SU-DHL-6 (cell line): ENCODE results near the gene PTPN1.

Experiments
- H2AFZ ChIP-seq: fragments of 200-600 bp; sonication (generic); 2 replicates; pipeline ENCODE4 v1.6.1; 2014; ENCODE audit warnings: low read depth, mild to moderate bottlenecking, moderate library complexity, mixed read lengths, antibody characterized with exemption, low read length; ENCODE audit not compliant: severe bottlenecking
- H3F3A ChIP-seq: fragments of 200-600 bp; shearing (Covaris generic); 2 replicates; pipeline ENCODE4 v1.6.0; 2016; ENCODE audit warnings: antibody characterized with exemption, mild to moderate bottlenecking; ENCODE audit not compliant: insufficient read depth
- H3K27ac ChIP-seq: fragments of 200-600 bp; sonication (generic); 2 replicates; pipeline ENCODE4 v1.5.1; 2016; ENCODE audit warnings: low read depth, mild to moderate bottlenecking, low read length, moderate library complexity, mixed read lengths
- H3K27me3 ChIP-seq: fragments of 200-600 bp; sonication (generic), shearing (Covaris generic); 2 replicates; pipeline ENCODE4 v1.6.0; 2014; ENCODE audit warnings: mild to moderate bottlenecking, low read length
- H3K36me3 ChIP-seq: fragments of 200-600 bp; sonication (generic); 2 replicates; pipeline ENCODE4 v1.6.1; 2014; ENCODE audit warnings: mild to moderate bottlenecking, low read length, mixed read lengths
- H3K4me2 ChIP-seq: fragments of 300-600, 200-600 bp; shearing (Covaris generic), sonication (generic); 2 replicates; pipeline ENCODE4 v1.6.0; 2014; ENCODE audit warnings: low read length, low read depth, mild to moderate bottlenecking; ENCODE audit not compliant: poor library complexity, severe bottlenecking
- H3K4me3 ChIP-seq: fragments of 200-600 bp; sonication (generic); 2 replicates; pipeline ENCODE4 v1.5.1; 2014; ENCODE audit warnings: antibody characterized with exemption, low read length, mild to moderate bottlenecking, mixed read lengths; ENCODE audit not compliant: insufficient read depth, poor library complexity, severe bottlenecking
- H3K79me2 ChIP-seq: fragments of 200-600 bp; sonication (generic); 2 replicates; pipeline ENCODE4 v1.6.1; 2014; ENCODE audit warnings: mild to moderate bottlenecking, low read length, moderate library complexity; ENCODE audit not compliant: insufficient read depth
- H3K9ac ChIP-seq: fragments of 200-600 bp; sonication (generic); 2 replicates; pipeline ENCODE4 v1.7.0; 2014; ENCODE audit warnings: mild to moderate bottlenecking, low read length
- H3K9me2 ChIP-seq: fragments of 200-600 bp; sonication (generic); replicated peaks from 2 replicates; pipeline ENCODE4 v1.6.1; 2014; ENCODE audit warnings: low read length; ENCODE audit not compliant: insufficient read depth
- H3K9me3 ChIP-seq: fragments of 200-600 bp; sonication (generic); 2 replicates; pipeline ENCODE4 v1.6.1; 2014; ENCODE audit warnings: low read length, mixed read lengths; ENCODE audit not compliant: insufficient read depth
- H4K20me1 ChIP-seq: fragments of 200-600 bp; sonication (generic); 2 replicates; pipeline ENCODE4 v1.6.1; 2014; ENCODE audit warnings: low read depth, mild to moderate bottlenecking, antibody characterized with exemption, low read length, moderate library complexity, mixed read lengths
- EZH2phosphoT487 ChIP-seq: fragments of 200-600 bp; sonication (generic), shearing (Covaris generic); conservative IDR thresholded peaks from 2 replicates; pipeline ENCODE4 v1.6.1; 2018; ENCODE audit warnings: mild to moderate bottlenecking, antibody characterized with exemption, low read length, moderate library complexity, mixed read lengths
- TF ChIP-seq, protein P1 (sequence below): fragments of 200-600 bp; sonication (generic); IDR thresholded peaks from one replicate; pipeline ENCODE4 v1.5.1; 2017; ENCODE audit warnings: antibody characterized with exemption, mild to moderate bottlenecking, low read length, moderate library complexity; ENCODE audit not compliant: insufficient read depth, poor library complexity, severe bottlenecking

The PTPN1 gene

DNA sequence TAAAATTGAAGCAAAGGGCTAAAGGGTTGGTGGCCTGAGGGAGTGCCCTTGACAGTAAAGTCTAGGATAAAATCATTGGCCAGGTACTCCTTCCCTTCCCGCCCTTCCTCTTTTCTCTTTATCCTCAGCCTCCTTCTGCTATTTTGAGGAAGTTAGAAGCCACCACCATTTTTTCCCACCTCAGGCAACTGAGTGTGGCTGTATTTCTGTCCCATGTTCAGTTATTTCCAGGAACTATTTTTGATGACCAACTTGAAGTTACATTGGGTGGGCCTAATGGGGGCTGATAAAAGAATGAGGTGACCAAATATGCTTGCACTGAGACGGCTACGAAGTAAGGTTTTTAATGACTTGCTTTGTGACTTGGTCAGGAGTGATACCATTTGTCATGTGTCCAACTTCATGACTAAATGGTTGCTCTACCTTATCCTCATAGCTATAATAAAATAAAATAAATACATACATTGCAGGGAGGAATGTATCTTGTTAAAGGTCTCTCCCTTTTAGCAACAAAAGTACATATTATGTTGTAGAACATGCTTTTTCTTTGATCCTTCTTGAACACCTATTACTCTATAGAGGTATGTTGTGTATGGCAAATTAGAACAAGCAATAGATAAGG, 12.0 kb downstream of the PTPN1 start:
- H3F3A ChIP-seq: no peaks in the 10 kb centered on the region
- H3K9me2 ChIP-seq: no peaks in the 10 kb centered on the region
- peaks cover 44% of the 10 kb centered on the region for H3K79me2 ChIP-seq
- H3K9me3 ChIP-seq: no peaks in the 10 kb centered on the region
- H4K20me1 ChIP-seq: peaks cover 14% of the 10 kb centered on the region; the same call in 1 of the 2 replicates
- TF ChIP-seq, protein P1, sequence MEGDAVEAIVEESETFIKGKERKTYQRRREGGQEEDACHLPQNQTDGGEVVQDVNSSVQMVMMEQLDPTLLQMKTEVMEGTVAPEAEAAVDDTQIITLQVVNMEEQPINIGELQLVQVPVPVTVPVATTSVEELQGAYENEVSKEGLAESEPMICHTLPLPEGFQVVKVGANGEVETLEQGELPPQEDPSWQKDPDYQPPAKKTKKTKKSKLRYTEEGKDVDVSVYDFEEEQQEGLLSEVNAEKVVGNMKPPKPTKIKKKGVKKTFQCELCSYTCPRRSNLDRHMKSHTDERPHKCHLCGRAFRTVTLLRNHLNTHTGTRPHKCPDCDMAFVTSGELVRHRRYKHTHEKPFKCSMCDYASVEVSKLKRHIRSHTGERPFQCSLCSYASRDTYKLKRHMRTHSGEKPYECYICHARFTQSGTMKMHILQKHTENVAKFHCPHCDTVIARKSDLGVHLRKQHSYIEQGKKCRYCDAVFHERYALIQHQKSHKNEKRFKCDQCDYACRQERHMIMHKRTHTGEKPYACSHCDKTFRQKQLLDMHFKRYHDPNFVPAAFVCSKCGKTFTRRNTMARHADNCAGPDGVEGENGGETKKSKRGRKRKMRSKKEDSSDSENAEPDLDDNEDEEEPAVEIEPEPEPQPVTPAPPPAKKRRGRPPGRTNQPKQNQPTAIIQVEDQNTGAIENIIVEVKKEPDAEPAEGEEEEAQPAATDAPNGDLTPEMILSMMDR: no peak
- no peak for TF ChIP-seq EZH2phosphoT487
- H2AFZ ChIP-seq: no peak overlapping the region
- H3K9ac ChIP-seq: no peak overlapping the region
- no peak overlapping the region for H3K27ac ChIP-seq
- H3K4me3 ChIP-seq: no peak overlapping the region
- H3K36me3 ChIP-seq: no peaks in the 10 kb centered on the region
- H3K4me2 ChIP-seq: no peak overlapping the region
- no peaks in the 10 kb centered on the region for H3K27me3 ChIP-seq

DNA sequence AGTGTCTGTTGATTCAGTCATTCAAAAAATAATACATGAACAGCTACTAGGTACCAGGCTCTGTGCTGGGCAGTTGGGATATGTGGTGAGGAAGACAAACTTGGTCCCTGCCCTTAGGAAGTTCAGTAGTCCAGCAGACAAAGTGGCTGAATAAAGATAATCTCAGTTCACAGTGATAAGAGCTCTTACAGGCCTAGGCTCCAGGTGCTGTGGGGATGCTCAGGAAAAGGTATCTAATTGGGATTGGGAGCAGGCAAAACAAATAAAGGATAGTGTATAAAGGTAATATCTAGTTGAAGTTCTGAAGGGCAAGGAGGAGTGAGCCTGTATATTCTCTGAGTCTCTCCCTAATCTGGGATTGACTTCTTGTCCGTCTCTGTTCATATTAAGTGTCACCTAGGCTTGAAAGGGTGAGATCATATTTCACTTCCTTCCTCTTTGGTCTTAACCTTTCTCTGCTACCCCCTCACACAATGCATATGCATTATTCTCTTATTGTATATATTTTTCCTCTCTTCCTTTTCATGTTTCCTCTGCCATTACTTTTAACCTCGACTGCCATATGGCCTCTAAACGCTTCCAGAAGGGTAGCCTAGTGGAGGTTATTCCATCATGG, 13.5 kb downstream of the PTPN1 start:
- no peaks in the 10 kb centered on the region for H3K27me3 ChIP-seq
- peaks cover 38% of the 10 kb centered on the region for H3K79me2 ChIP-seq
- no peak overlapping the region for H3K27ac ChIP-seq
- TF ChIP-seq EZH2phosphoT487: no peak
- TF ChIP-seq, protein P1: no peak
- no peak overlapping the region for H2AFZ ChIP-seq
- H3F3A ChIP-seq: no peaks in the 10 kb centered on the region
- H4K20me1 ChIP-seq: peaks cover 9% of the 10 kb centered on the region; the same call in 1 of the 2 replicates
- H3K9me3 ChIP-seq: no peaks in the 10 kb centered on the region
- H3K9ac ChIP-seq: no peak overlapping the region
- H3K4me2 ChIP-seq: peak overlapping the region; percentile 14
- H3K9me2 ChIP-seq: no peaks in the 10 kb centered on the region
- no peaks in the 10 kb centered on the region for H3K36me3 ChIP-seq
- no peak overlapping the region for H3K4me3 ChIP-seq

DNA sequence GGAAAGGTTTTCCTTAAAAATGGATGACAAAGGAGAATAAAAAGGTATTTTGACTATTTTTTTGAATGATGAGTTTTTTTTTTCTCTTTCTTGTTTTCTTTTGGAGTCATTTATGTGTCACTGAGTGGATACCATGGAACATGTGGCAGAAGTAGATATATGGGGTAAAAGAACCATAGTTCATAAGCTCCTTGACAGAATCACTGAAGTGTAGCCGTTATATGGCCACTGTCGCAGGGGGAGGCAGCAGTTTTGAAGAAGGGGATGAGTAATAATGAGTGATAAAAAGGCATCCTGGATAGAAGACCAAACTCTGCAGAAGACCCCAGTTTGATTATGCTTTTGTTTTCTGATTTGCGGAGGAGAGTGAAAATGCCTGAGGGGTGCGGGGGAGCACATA, 15.5 kb downstream of the PTPN1 start:
- Histone ChIP-seq H3K36me3 (no peaks in the 10 kb centered on the region), H3K27ac (no peak overlapping the region), H3K9me2 (no peaks in the 10 kb centered on the region), H2AFZ (no peak overlapping the region), H3K4me3 (no peak overlapping the region), H3F3A (no peaks in the 10 kb centered on the region), H4K20me1 (peaks cover 7% of the 10 kb centered on the region; the same call in 1 of the 2 replicates), H3K9me3 (no peaks in the 10 kb centered on the region), H3K79me2 (peaks cover 38% of the 10 kb centered on the region), H3K27me3 (no peaks in the 10 kb centered on the region), H3K4me2 (no peak overlapping the region), H3K9ac (no peak overlapping the region)
- TF ChIP-seq EZH2phosphoT487: no peak
- TF ChIP-seq, protein P1: no peak
